ENCODE results near the gene FUBP1. TPM values are rescaled to one million over a fixed set of nuclear protein-coding genes. Genes with fewer than 3 reads are reported as not detected.

The FUBP1 gene
- total and polyA plus RNA-seq, 2 of the 13 experiments (the other 11 are each of a cell fraction or from before 2014, with no cell fraction given) = 98.1 to 166 TPM

- ChIA-PET CTCF (ENCODE audit: low intra/inter-chr PET ratio, low total read pairs) (no interaction called here), POLR2A (no interaction called here)
- Histone ChIP-seq H3K79me2 (ENCODE audit: insufficient read depth, low read length) (no peaks in the 10 kb centered on the region), H3K27ac (ENCODE audit: extremely low read length, insufficient read depth, low read length) (no peak overlapping the region), H3K4me2 (ENCODE audit: low read depth, low read length) (no peak overlapping the region), H3K27me3 (ENCODE audit: control insufficient read depth in 1 of 2, insufficient read depth in 2 of 2, low read length in 2 of 2) (no peaks in the 10 kb centered on the region), H3K4me3 (replicated peaks in 1 of 3; ENCODE audit: insufficient read depth in 1 of 3, low read depth in 2 of 3, low read length in 3 of 3) (no peak overlapping the region), H3K4me1 (ENCODE audit: insufficient read depth, low read length) (peaks cover 4% of the 10 kb centered on the region; the same call in 1 of the 2 replicates), H3K9me3 (ENCODE audit: low read length) (no peaks in the 10 kb centered on the region), H2AFZ (ENCODE audit: low read length) (no peak overlapping the region), H3K36me3 (replicated peaks in 1 of 2; ENCODE audit: control insufficient read depth in 1 of 2, insufficient read depth in 2 of 2, low read length in 2 of 2) (no peaks in the 10 kb centered on the region), H4K20me1 (ENCODE audit: insufficient read depth, low read length) (no peaks in the 10 kb centered on the region), H3K9ac (ENCODE audit: insufficient read depth, low read depth, low read length) (no peak overlapping the region)
- intact Hi-C loops (cut with micrococcal nuclease; ENCODE audit: unreplicated experiment) (no loop called here), in situ Hi-C loops (cut with HindIII; ENCODE audit: extremely low pct_ligation_motif_present, low pct_unique_long_range_greater_than_20kb) (no loop called here)
- no peak for ATAC-seq
- WGBS (ENCODE audit: low lambda C conversion rate) = 10% methylated on average over 1 of the region's 1 CpG
- no peak for DNase-seq (ENCODE audit: low spot score)
- no peak for TF ChIP-seq MATR3 (CRISPR knock-in tag; IDR thresholded peaks at IDR 0.05)
- no peak for TF ChIP-seq KDM3A (CRISPR knock-in tag; IDR thresholded peaks at IDR 0.05; ENCODE audit: low read depth)
- no peak for TF ChIP-seq TAF1 (CRISPR knock-in tag; IDR thresholded peaks at IDR 0.05)
- no peak for TF ChIP-seq KMT2A (CRISPR knock-in tag; IDR thresholded peaks at IDR 0.05)
- TF ChIP-seq, protein P1, sequence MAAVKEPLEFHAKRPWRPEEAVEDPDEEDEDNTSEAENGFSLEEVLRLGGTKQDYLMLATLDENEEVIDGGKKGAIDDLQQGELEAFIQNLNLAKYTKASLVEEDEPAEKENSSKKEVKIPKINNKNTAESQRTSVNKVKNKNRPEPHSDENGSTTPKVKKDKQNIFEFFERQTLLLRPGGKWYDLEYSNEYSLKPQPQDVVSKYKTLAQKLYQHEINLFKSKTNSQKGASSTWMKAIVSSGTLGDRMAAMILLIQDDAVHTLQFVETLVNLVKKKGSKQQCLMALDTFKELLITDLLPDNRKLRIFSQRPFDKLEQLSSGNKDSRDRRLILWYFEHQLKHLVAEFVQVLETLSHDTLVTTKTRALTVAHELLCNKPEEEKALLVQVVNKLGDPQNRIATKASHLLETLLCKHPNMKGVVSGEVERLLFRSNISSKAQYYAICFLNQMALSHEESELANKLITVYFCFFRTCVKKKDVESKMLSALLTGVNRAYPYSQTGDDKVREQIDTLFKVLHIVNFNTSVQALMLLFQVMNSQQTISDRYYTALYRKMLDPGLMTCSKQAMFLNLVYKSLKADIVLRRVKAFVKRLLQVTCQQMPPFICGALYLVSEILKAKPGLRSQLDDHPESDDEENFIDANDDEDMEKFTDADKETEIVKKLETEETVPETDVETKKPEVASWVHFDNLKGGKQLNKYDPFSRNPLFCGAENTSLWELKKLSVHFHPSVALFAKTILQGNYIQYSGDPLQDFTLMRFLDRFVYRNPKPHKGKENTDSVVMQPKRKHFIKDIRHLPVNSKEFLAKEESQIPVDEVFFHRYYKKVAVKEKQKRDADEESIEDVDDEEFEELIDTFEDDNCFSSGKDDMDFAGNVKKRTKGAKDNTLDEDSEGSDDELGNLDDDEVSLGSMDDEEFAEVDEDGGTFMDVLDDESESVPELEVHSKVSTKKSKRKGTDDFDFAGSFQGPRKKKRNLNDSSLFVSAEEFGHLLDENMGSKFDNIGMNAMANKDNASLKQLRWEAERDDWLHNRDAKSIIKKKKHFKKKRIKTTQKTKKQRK (IDR thresholded peaks at IDR 0.05; ENCODE audit: low read length) = no peak
- TF ChIP-seq, protein P2, sequence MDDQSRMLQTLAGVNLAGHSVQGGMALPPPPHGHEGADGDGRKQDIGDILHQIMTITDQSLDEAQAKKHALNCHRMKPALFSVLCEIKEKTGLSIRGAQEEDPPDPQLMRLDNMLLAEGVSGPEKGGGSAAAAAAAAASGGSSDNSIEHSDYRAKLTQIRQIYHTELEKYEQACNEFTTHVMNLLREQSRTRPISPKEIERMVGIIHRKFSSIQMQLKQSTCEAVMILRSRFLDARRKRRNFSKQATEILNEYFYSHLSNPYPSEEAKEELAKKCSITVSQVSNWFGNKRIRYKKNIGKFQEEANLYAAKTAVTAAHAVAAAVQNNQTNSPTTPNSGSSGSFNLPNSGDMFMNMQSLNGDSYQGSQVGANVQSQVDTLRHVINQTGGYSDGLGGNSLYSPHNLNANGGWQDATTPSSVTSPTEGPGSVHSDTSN (CRISPR knock-in tag; IDR thresholded peaks at IDR 0.05; ENCODE audit: borderline replicate concordance) = no peak
- TF ChIP-seq ZNF432 (CRISPR knock-in tag; IDR thresholded peaks at IDR 0.05; ENCODE audit: borderline replicate concordance) = no peak
- TF ChIP-seq ZNF550 (CRISPR knock-in tag; IDR thresholded peaks at IDR 0.05; ENCODE audit: borderline replicate concordance) = no peak
- TF ChIP-seq ZNF224 (CRISPR knock-in tag; IDR thresholded peaks at IDR 0.05) = no peak
- TF ChIP-seq ZNF234 (CRISPR knock-in tag; conservative IDR thresholded peaks at IDR 0.05) = no peak
- no peak for TF ChIP-seq MTF1 (CRISPR knock-in tag; IDR thresholded peaks at IDR 0.05)
- no peak for TF ChIP-seq MAZ (IDR thresholded peaks at IDR 0.05; ENCODE audit: borderline replicate concordance, low read depth, low read length)
- no peak for TF ChIP-seq MAZ (CRISPR knock-in tag; IDR thresholded peaks at IDR 0.05; ENCODE audit: low read depth)
- TF ChIP-seq HMG20A (CRISPR knock-in tag; IDR thresholded peaks at IDR 0.05; ENCODE audit: borderline replicate concordance) = no peak
- BruUV-seq (replicated peaks) = no TSS peak
- FAIRE-seq = no peak
These were observed 73.3 kb downstream of the FUBP1 start for GRCh38 chr1:77905603-77906002.
